Astrocyte (in vitro differentiated cells and primary cell): Measurements from ENCODE around the gene SPINT1. TPM values are rescaled to one million over a fixed set of nuclear protein-coding genes. Genes with fewer than 3 reads are reported as not detected.
A peak's percentile ranks its signal among the peaks of the same experiment; 100 is the strongest.

Source experiments
- DNase-seq: peaks from one replicate; pipeline ENCODE4 v3.0.0-alpha.2; 2010; ENCODE audit warnings: low read depth
- FAIRE-seq: peaks from 2 replicates; lab custom pipeline; 2011; peaks lifted over from hg19 to GRCh38; lab: Jason Lieb, UNC
- H2AFZ ChIP-seq: 2 replicates; pipeline ENCODE4 v1.6.0; 2012; ENCODE audit warnings: low read depth, low read length, inconsistent platforms
- H3K27ac ChIP-seq: 2 replicates; pipeline ENCODE4 v1.5.1; 2011; ENCODE audit warnings: low read depth, low read length, inconsistent platforms
- H3K27me3 ChIP-seq: 2 replicates; pipeline ENCODE4 v1.6.0; 2011; ENCODE audit warnings: low read length, inconsistent platforms; ENCODE audit not compliant: insufficient read depth
- H3K36me3 ChIP-seq: 2 replicates; pipeline ENCODE4 v1.5.1; 2011; ENCODE audit warnings: low read length, inconsistent platforms; ENCODE audit not compliant: insufficient read depth
- H3K4me1 ChIP-seq: 2 replicates; pipeline ENCODE4 v1.5.1; 2011; ENCODE audit warnings: low read length, inconsistent platforms; ENCODE audit not compliant: insufficient read depth
- H3K4me2 ChIP-seq: 2 replicates; pipeline ENCODE4 v1.6.0; 2012; ENCODE audit warnings: low read length, inconsistent platforms
- H3K4me3 ChIP-seq: 2 replicates; pipeline ENCODE4 v1.5.1; 2011; ENCODE audit warnings: low read depth, mild to moderate bottlenecking, low read length, inconsistent platforms; ENCODE audit not compliant: insufficient read depth
- H3K79me2 ChIP-seq: 2 replicates; pipeline ENCODE4 v1.6.0; 2012; ENCODE audit warnings: mild to moderate bottlenecking, low read length, inconsistent platforms; ENCODE audit not compliant: insufficient read depth
- H3K9ac ChIP-seq: 2 replicates; pipeline ENCODE4 v1.6.0; 2012; ENCODE audit warnings: mild to moderate bottlenecking, low read length, inconsistent platforms
- H3K9me3 ChIP-seq: 2 replicates; pipeline ENCODE4 v1.5.1; 2012; ENCODE audit warnings: low read depth, mild to moderate bottlenecking, low read length, inconsistent platforms; ENCODE audit not compliant: insufficient read depth
- H4K20me1 ChIP-seq: 2 replicates; pipeline ENCODE4 v1.6.0; 2012; ENCODE audit warnings: low read length, inconsistent platforms; ENCODE audit not compliant: insufficient read depth
- H3K27ac Mint-ChIP-seq: one replicate; pipeline ENCODE4 v1.8.0; 2021; ENCODE audit warnings: mild to moderate bottlenecking, mixed read lengths; ENCODE audit not compliant: unreplicated experiment
- H3K27me3 Mint-ChIP-seq: one replicate; pipeline ENCODE4 v1.8.0; 2021; ENCODE audit warnings: low read depth, mixed read lengths; ENCODE audit not compliant: unreplicated experiment
- H3K36me3 Mint-ChIP-seq: one replicate; pipeline ENCODE4 v1.8.0; 2021; ENCODE audit warnings: low read depth, mixed read lengths; ENCODE audit not compliant: unreplicated experiment
- H3K4me1 Mint-ChIP-seq: one replicate; pipeline ENCODE4 v1.8.0; 2021; ENCODE audit warnings: low read depth, mixed read lengths; ENCODE audit not compliant: unreplicated experiment
- H3K4me3 Mint-ChIP-seq: one replicate; pipeline ENCODE4 v1.8.0; 2021; ENCODE audit warnings: mild to moderate bottlenecking, moderate library complexity, mixed read lengths; ENCODE audit not compliant: unreplicated experiment
- H3K9me3 Mint-ChIP-seq: one replicate; pipeline ENCODE4 v1.8.0; 2021; ENCODE audit warnings: mild to moderate bottlenecking, mixed read lengths; ENCODE audit not compliant: unreplicated experiment
- EZH2 ChIP-seq: IDR thresholded peaks from 2 replicates; pipeline ENCODE4 v1.6.1; 2012; ENCODE audit warnings: mild to moderate bottlenecking, low read length, inconsistent platforms; ENCODE audit not compliant: insufficient read depth
- total RNA-seq: library from RNA; stranded (reverse); gene quantifications from 2 replicates; pipeline ENCODE4 v1.2.1, GENCODE V29; 2021
- TF ChIP-seq, protein P1 (sequence below): IDR thresholded peaks from 2 replicates; pipeline ENCODE4 v1.5.1; 2011; ENCODE audit warnings: low read depth, mild to moderate bottlenecking, inconsistent platforms, low read length, moderate library complexity; ENCODE audit not compliant: insufficient read depth

Gene SPINT1
- total RNA-seq, 1 donor from 2014 or later: 40.3 TPM

DNA sequence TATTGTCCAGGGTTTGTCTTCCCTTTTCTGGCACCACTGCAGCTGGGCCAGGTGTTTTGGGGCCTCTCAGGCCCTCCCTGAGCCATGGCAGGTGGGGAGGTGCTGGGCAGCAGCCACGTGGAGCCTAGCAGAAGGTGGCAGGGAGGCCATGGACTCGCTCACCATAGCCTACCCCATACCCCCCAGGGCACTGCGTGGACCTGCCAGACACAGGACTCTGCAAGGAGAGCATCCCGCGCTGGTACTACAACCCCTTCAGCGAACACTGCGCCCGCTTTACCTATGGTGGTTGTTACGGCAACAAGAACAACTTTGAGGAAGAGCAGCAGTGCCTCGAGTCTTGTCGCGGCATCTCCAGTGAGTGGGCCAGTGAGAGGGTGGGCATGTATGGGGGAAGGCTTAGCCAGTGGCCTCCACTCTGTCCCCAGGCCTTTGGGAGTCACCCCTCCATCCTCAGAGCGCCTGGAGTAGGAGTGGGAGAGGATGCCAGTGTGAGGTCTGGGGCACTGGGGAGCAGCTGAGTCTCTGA, 11.9 kb downstream of the SPINT1 start:
- Histone ChIP-seq H3K36me3 (no peaks in the 10 kb centered on the region), H3K4me1 (peaks cover 2% of the 10 kb centered on the region), H3K79me2 (no peaks in the 10 kb centered on the region), H2AFZ (no peak overlapping the region), H4K20me1 (no peaks in the 10 kb centered on the region), H3K4me3 (no peak overlapping the region), H3K4me2 (no peak overlapping the region), H3K9me3 (no peaks in the 10 kb centered on the region), H3K27me3 (peaks cover 3% of the 10 kb centered on the region), H3K27ac (no peak overlapping the region), H3K9ac (no peak overlapping the region)
- FAIRE-seq (no peak), DNase-seq (no peak)
- peaks cover 2% of the 10 kb centered on the region for H3K9me3 Mint-ChIP-seq
- H3K4me1 Mint-ChIP-seq: no peaks in the 10 kb centered on the region
- H3K27ac Mint-ChIP-seq: no peak overlapping the region
- no peak overlapping the region for H3K4me3 Mint-ChIP-seq
- TF ChIP-seq, protein P1, sequence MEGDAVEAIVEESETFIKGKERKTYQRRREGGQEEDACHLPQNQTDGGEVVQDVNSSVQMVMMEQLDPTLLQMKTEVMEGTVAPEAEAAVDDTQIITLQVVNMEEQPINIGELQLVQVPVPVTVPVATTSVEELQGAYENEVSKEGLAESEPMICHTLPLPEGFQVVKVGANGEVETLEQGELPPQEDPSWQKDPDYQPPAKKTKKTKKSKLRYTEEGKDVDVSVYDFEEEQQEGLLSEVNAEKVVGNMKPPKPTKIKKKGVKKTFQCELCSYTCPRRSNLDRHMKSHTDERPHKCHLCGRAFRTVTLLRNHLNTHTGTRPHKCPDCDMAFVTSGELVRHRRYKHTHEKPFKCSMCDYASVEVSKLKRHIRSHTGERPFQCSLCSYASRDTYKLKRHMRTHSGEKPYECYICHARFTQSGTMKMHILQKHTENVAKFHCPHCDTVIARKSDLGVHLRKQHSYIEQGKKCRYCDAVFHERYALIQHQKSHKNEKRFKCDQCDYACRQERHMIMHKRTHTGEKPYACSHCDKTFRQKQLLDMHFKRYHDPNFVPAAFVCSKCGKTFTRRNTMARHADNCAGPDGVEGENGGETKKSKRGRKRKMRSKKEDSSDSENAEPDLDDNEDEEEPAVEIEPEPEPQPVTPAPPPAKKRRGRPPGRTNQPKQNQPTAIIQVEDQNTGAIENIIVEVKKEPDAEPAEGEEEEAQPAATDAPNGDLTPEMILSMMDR: no peak
- TF ChIP-seq EZH2: no peak
- H3K27me3 Mint-ChIP-seq: no peaks in the 10 kb centered on the region
- peaks cover 2% of the 10 kb centered on the region for H3K36me3 Mint-ChIP-seq

DNA sequence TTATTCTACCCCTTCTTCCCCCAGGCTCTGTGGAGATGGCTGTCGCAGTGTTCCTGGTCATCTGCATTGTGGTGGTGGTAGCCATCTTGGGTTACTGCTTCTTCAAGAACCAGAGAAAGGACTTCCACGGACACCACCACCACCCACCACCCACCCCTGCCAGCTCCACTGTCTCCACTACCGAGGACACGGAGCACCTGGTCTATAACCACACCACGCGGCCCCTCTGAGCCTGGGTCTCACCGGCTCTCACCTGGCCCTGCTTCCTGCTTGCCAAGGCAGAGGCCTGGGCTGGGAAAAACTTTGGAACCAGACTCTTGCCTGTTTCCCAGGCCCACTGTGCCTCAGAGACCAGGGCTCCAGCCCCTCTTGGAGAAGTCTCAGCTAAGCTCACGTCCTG, 12.9 kb downstream of the SPINT1 start:
- peaks cover 3% of the 10 kb centered on the region for H3K27me3 ChIP-seq
- H3K36me3 Mint-ChIP-seq: no peaks in the 10 kb centered on the region
- H3K27ac Mint-ChIP-seq: no peak overlapping the region
- no peak overlapping the region for H3K4me3 ChIP-seq
- peaks cover 2% of the 10 kb centered on the region for H3K9me3 Mint-ChIP-seq
- no peaks in the 10 kb centered on the region for H4K20me1 ChIP-seq
- peaks cover 2% of the 10 kb centered on the region for H3K4me1 ChIP-seq
- no peak overlapping the region for H3K4me3 Mint-ChIP-seq
- no peak overlapping the region for H2AFZ ChIP-seq
- no peak overlapping the region for H3K9ac ChIP-seq
- H3K79me2 ChIP-seq: no peaks in the 10 kb centered on the region
- H3K4me1 Mint-ChIP-seq: no peaks in the 10 kb centered on the region
- no peaks in the 10 kb centered on the region for H3K9me3 ChIP-seq
- DNase-seq (no peak), FAIRE-seq (no peak)
- no peaks in the 10 kb centered on the region for H3K27me3 Mint-ChIP-seq
- H3K27ac ChIP-seq: no peak overlapping the region
- no peak overlapping the region for H3K4me2 ChIP-seq
- H3K36me3 ChIP-seq: no peaks in the 10 kb centered on the region
- TF ChIP-seq, protein P1: no peak
- no peak for TF ChIP-seq EZH2

DNA sequence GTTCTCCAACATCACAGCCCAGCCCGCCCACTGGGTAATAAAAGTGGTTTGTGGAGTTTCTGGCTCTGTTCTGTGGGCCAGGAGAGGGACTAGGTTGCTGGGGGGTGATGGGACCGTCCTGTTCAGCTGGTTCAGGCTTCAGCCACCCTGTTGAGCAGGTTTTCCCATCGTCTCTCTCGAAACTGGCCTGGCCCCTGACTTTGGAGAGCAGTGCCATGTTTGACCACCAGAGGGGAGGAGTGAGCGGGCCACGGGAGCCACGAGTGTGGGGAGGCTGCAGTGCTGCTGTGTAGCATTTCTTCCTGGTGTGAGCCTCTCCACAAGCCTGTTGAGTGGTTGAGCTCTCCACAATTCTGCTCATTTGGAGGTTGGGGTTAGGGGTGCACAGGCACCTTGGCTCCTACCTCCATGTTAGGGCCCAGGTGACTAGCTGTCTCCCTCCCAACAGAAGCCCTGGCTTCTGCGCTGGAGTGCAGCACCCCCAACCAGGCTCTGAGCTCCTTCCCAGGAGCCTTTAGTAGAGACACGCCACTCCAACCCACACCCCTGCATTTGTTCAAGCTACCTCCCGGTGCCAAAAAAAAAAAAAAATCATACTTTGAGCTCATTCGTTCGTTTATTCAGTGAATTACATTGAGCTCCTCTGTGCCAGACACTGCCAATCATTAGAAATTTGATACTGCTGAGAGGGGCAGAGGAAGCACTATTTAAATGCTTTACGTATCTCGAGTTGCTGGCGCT, 13.9 kb downstream of the SPINT1 start:
- TF ChIP-seq EZH2: no peak
- TF ChIP-seq, protein P1: peak; percentile 86
- Mint-ChIP-seq H3K4me1 (no peaks in the 10 kb centered on the region), H3K4me3 (no peak overlapping the region), H3K27me3 (peaks cover 1% of the 10 kb centered on the region), H3K27ac (no peak overlapping the region), H3K9me3 (peaks cover 2% of the 10 kb centered on the region), H3K36me3 (no peaks in the 10 kb centered on the region)
- no peak for FAIRE-seq
- Histone ChIP-seq H3K4me2 (no peak overlapping the region), H3K27ac (no peak overlapping the region), H3K4me1 (peaks cover 2% of the 10 kb centered on the region), H3K9ac (no peak overlapping the region), H2AFZ (peak overlapping the region; percentile 51), H3K4me3 (no peak overlapping the region), H3K27me3 (peaks cover 3% of the 10 kb centered on the region), H3K9me3 (no peaks in the 10 kb centered on the region), H3K36me3 (no peaks in the 10 kb centered on the region), H4K20me1 (no peaks in the 10 kb centered on the region), H3K79me2 (no peaks in the 10 kb centered on the region)
- no peak for DNase-seq
